LNCaP clone FGC (cell line): ENCODE data around the gene CAMKK1.

Source experiments
- DNase-seq: peaks from one replicate; pipeline ENCODE4 v3.0.0-alpha.2; 2011; ENCODE audit warnings: low read depth
- H3K4me3 ChIP-seq: 2 replicates; pipeline ENCODE4 v1.5.1; 2011; ENCODE audit warnings: mild to moderate bottlenecking, low read depth, low read length, control low read depth
- TF ChIP-seq, protein P1 (sequence below): IDR thresholded peaks from 2 replicates; pipeline ENCODE4 v1.5.1; 2012; ENCODE audit warnings: mild to moderate bottlenecking; ENCODE audit not compliant: control insufficient read depth, insufficient read depth; ENCODE audit errors: extremely low read depth

Gene CAMKK1

GRCh38 chr17:3821101-3821500 lies 71.8 kb downstream of the CAMKK1 start:
- DNase-seq: no peak
- H3K4me3 ChIP-seq: no peak overlapping the region
- TF ChIP-seq, protein P1, sequence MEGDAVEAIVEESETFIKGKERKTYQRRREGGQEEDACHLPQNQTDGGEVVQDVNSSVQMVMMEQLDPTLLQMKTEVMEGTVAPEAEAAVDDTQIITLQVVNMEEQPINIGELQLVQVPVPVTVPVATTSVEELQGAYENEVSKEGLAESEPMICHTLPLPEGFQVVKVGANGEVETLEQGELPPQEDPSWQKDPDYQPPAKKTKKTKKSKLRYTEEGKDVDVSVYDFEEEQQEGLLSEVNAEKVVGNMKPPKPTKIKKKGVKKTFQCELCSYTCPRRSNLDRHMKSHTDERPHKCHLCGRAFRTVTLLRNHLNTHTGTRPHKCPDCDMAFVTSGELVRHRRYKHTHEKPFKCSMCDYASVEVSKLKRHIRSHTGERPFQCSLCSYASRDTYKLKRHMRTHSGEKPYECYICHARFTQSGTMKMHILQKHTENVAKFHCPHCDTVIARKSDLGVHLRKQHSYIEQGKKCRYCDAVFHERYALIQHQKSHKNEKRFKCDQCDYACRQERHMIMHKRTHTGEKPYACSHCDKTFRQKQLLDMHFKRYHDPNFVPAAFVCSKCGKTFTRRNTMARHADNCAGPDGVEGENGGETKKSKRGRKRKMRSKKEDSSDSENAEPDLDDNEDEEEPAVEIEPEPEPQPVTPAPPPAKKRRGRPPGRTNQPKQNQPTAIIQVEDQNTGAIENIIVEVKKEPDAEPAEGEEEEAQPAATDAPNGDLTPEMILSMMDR: no peak

GRCh38 chr17:3818786-3819185 lies 74.1 kb downstream of the CAMKK1 start:
- no peak overlapping the region for H3K4me3 ChIP-seq
- TF ChIP-seq, protein P1: no peak
- DNase-seq: no peak

DNA sequence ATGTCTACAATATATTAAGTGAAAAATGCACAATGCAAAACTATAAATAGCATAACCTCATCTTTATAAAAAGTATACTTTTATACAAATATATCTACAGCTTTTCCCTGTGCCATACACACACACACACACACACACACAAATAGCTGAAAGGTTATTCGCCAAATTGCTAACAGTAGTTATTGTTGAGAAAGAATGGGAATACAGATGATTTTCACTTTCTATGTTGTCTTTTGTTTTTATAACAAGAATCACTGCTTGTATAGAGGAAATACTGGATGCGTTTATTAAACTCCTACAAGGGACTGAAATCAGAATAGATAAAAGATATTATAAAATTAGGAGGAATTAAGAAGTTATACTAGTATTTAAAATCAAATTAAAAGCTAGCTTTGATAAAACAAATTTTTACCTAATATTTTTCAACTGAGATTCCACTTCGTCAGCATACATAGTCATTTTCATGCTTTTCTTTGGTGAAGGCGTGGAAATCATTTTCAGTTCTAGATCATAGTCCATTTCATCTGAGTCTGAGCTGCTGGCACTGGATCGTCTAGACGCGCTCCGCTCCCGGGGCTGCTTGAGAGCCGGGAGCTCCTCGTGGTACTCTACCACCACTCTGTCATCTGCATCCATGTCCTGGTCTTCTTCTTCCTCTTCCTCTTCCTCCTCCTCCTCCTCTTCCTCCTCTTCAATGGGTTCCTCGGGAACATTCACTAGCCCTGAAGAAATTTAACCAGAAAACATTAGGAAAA lies 74.8 kb downstream of the CAMKK1 start:
- DNase-seq: no peak
- H3K4me3 ChIP-seq: no peak overlapping the region
- TF ChIP-seq, protein P1: no peak

GRCh38 chr17:3815925-3816324 lies 76.9 kb downstream of the CAMKK1 start:
- TF ChIP-seq, protein P1: no peak
- no peak for DNase-seq
- H3K4me3 ChIP-seq: no peak overlapping the region

DNA sequence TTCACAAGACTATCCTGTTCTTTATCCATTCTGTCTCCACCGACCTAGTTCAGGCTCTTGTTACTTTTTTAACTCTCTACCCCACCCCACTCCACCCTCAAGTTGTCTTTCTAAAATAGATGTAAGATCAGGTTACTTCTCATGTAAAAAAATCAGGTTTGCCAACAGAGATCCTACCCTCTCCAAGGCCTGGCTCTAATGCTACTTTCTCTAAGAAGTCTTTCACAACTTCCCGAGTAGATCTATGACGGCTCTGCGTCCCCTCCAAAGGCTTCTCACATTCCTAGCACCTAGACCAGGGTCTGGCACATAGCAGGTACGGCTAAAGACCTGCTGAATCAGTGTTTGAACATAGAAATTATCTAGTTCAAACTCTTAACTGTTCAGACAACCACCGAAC lies 77.7 kb downstream of the CAMKK1 start:
- no peak overlapping the region for H3K4me3 ChIP-seq
- DNase-seq: no peak
- TF ChIP-seq, protein P1: no peak

GRCh38 chr17:3814361-3814760 lies 78.5 kb downstream of the CAMKK1 start:
- no peak for DNase-seq
- TF ChIP-seq, protein P1: no peak
- H3K4me3 ChIP-seq: no peak overlapping the region

GRCh38 chr17:3813171-3813570 lies 79.7 kb downstream of the CAMKK1 start:
- H3K4me3 ChIP-seq: no peak overlapping the region
- TF ChIP-seq, protein P1: no peak
- DNase-seq: no peak
